Neural crest cell (in vitro differentiated cells): ENCODE measurements around the gene DFFA. TPM values are rescaled to one million over a fixed set of nuclear protein-coding genes. Genes with fewer than 3 reads are reported as not detected.
"Not testable (repeated sequence)": the region's sequence is repeated elsewhere in the genome, so short reads cannot be mapped to it uniquely, and the experiment has no call there.

Source experiments
- DNase-seq: peaks from one replicate; pipeline ENCODE4 v3.0.0; 2021; ENCODE audit warnings: low read depth, mixed read lengths, low spot score
- H3K27ac Mint-ChIP-seq: one replicate; pipeline ENCODE4 v1.8.0; 2021; ENCODE audit warnings: mild to moderate bottlenecking, mixed read lengths; ENCODE audit not compliant: unreplicated experiment
- H3K27me3 Mint-ChIP-seq: 2 replicates; pipeline ENCODE4 v1.8.0; 2021; ENCODE audit warnings: low read depth, mild to moderate bottlenecking, mixed read lengths
- H3K36me3 Mint-ChIP-seq: 2 replicates; pipeline ENCODE4 v1.8.0; 2021; ENCODE audit warnings: low read depth, mild to moderate bottlenecking, mixed read lengths
- H3K4me1 Mint-ChIP-seq: 2 replicates; pipeline ENCODE4 v1.8.0; 2021; ENCODE audit warnings: mixed read lengths
- H3K4me3 Mint-ChIP-seq: one replicate; pipeline ENCODE4 v1.8.0; 2021; ENCODE audit warnings: mild to moderate bottlenecking, mixed read lengths
- H3K9me3 Mint-ChIP-seq: 2 replicates; pipeline ENCODE4 v1.8.0; 2021; ENCODE audit warnings: mixed read lengths
- total RNA-seq: library from RNA; stranded (reverse); gene quantifications from 2 replicates; pipeline ENCODE4 v1.2.1, GENCODE V29; 2021
- TF ChIP-seq, protein P1 (sequence below): fragments of 200-600 bp; sonication (generic); conservative IDR thresholded peaks from 2 replicates; pipeline ENCODE4 v1.5.0; 2021; ENCODE audit warnings: antibody characterized with exemption, mild to moderate bottlenecking

Gene DFFA
- total RNA-seq, 1 donor from 2014 or later = 54.0 TPM

DNA sequence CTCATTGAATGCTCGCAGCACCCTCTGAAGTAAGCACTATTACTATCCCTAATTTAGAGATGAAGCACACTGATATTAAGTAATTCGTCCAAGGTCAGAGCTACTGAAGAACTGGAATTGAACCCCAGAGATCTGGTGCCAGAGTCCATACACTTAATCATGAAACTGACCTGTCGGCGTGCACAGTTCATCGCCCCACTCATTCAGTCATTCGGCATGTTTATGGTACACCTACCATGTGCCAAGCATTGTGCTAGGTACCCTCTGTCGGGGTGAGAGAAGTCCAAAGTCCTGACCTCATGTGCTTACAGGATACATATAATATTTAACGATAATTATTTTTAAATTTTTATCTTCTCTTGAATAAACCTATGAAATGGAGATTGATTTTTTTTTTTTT is 47.7 kb downstream of the DFFA start:
- H3K27ac Mint-ChIP-seq = no peak overlapping the region
- no peaks in the 10 kb centered on the region for H3K9me3 Mint-ChIP-seq
- no peak overlapping the region for H3K4me3 Mint-ChIP-seq
- no peaks in the 10 kb centered on the region for H3K27me3 Mint-ChIP-seq
- peaks cover 27% of the 10 kb centered on the region for H3K4me1 Mint-ChIP-seq
- no peak for DNase-seq
- peaks cover 13% of the 10 kb centered on the region for H3K36me3 Mint-ChIP-seq
- TF ChIP-seq, protein P1, sequence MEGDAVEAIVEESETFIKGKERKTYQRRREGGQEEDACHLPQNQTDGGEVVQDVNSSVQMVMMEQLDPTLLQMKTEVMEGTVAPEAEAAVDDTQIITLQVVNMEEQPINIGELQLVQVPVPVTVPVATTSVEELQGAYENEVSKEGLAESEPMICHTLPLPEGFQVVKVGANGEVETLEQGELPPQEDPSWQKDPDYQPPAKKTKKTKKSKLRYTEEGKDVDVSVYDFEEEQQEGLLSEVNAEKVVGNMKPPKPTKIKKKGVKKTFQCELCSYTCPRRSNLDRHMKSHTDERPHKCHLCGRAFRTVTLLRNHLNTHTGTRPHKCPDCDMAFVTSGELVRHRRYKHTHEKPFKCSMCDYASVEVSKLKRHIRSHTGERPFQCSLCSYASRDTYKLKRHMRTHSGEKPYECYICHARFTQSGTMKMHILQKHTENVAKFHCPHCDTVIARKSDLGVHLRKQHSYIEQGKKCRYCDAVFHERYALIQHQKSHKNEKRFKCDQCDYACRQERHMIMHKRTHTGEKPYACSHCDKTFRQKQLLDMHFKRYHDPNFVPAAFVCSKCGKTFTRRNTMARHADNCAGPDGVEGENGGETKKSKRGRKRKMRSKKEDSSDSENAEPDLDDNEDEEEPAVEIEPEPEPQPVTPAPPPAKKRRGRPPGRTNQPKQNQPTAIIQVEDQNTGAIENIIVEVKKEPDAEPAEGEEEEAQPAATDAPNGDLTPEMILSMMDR = no peak

DNA sequence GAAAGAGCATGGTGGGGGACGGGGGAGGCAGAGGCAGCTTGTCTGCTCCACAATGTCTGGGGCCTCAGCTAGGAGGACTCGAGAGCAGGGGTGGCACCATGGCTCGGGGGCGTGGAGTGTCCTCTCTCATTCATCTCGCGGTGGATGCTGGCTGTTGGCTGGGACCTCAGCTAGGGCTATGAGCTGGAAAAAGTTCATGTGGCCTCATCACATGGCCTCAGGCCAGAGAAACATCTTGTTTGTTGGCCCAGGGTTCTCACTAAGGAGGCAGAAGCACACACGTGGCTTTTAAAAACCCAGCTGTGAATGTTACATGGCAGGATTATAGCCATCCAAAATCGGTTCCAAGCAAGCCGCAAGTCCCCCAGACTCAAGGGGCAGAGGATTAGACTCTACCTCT is 48.3 kb downstream of the DFFA start:
- Mint-ChIP-seq H3K9me3 (no peaks in the 10 kb centered on the region), H3K4me1 (peaks cover 27% of the 10 kb centered on the region), H3K4me3 (no peak overlapping the region), H3K36me3 (peaks cover 18% of the 10 kb centered on the region), H3K27me3 (no peaks in the 10 kb centered on the region), H3K27ac (peak overlapping the region; percentile 73)
- no peak for DNase-seq
- TF ChIP-seq, protein P1 = no peak

DNA sequence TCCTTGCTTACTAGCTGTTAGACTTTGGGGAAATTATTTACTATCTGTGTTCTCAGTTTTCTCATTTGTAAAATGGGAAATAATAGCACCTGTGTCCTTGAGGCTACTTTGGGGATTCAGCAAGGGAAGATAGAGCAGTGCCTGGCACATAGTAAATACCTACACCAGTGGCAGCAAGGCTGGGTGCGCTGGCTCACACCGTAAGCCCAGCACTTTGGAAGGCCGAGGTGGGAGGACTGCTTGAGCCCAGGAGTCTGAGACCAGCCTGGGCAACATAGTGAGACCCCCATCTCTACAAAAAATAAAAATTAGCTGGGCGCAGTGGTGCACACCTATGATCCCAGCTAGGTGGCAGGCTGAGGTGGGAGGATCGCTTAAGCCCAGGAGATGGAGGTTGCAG is 50.7 kb downstream of the DFFA start:
- Mint-ChIP-seq H3K4me1 (peaks cover 22% of the 10 kb centered on the region), H3K9me3 (no peaks in the 10 kb centered on the region), H3K4me3 (no peak overlapping the region), H3K27ac (no peak overlapping the region), H3K36me3 (peaks cover 28% of the 10 kb centered on the region), H3K27me3 (no peaks in the 10 kb centered on the region)
- TF ChIP-seq, protein P1 = no peak
- no peak for DNase-seq

DNA sequence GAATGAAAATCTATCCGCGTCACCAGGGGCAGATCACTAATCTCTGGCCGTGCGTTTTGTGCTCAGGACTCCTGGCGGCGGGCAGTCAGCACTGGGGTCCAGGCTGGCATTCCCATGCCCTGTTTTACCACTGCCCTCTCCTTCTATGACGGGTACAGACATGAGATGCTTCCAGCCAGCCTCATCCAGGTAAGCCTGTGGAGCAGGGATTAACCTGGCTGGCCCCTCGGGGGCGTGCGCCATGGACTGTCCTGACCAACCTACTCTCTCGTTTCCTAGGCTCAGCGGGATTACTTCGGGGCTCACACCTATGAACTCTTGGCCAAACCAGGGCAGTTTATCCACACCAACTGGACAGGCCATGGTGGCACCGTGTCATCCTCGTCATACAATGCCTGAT is 53.0 kb downstream of the DFFA start:
- TF ChIP-seq, protein P1 = no peak
- Mint-ChIP-seq H3K9me3 (no peaks in the 10 kb centered on the region), H3K27me3 (no peaks in the 10 kb centered on the region), H3K4me1 (peaks cover 18% of the 10 kb centered on the region), H3K4me3 (no peak overlapping the region), H3K36me3 (peaks cover 32% of the 10 kb centered on the region), H3K27ac (no peak overlapping the region)
- DNase-seq = no peak

GRCh38 chr1:10418741-10419140 is 53.6 kb downstream of the DFFA start:
- not testable (repeated sequence) for DNase-seq, H3K27me3 Mint-ChIP-seq, H3K4me3 Mint-ChIP-seq, H3K9me3 Mint-ChIP-seq, H3K27ac Mint-ChIP-seq
- Mint-ChIP-seq H3K36me3 (peaks cover 29% of the 10 kb centered on the region), H3K4me1 (peaks cover 12% of the 10 kb centered on the region)

GRCh38 chr1:10415967-10416366 is 56.4 kb downstream of the DFFA start:
- not testable (repeated sequence) for H3K4me3 Mint-ChIP-seq, H3K4me1 Mint-ChIP-seq, H3K9me3 Mint-ChIP-seq, H3K27me3 Mint-ChIP-seq, H3K27ac Mint-ChIP-seq, DNase-seq
- H3K36me3 Mint-ChIP-seq = peaks cover 46% of the 10 kb centered on the region
